Adrenal gland (tissue), 5 donors: ENCODE measurements around the gene G0S2.

Experiments
- CTCF ChIP-seq, 6 experiments: fragments of 450-650 bp in 4 of 6; fragments of 200-600 bp in 2 of 6; sonication (generic) in 1 of 6; IDR thresholded peaks; 1 replicate in 5 of 6; 2 replicates in 1 of 6; pipeline versions ENCODE4 v1.5.1 to v1.8.0; 2016 to 2021; ENCODE audit warnings: antibody characterized with exemption in 6 of 6, mild to moderate bottlenecking in 2 of 6, moderate library complexity in 1 of 6
- POLR2A ChIP-seq, 2 donors: fragments of 450-650 bp; IDR thresholded peaks; one replicate each; pipeline ENCODE4 v1.6.1; 2017; ENCODE audit warnings: antibody characterized with exemption in 2 of 2, mild to moderate bottlenecking in 2 of 2, moderate library complexity in 1 of 2
- donor health status: DM: no; HTN: no; CAD: no.

DNA sequence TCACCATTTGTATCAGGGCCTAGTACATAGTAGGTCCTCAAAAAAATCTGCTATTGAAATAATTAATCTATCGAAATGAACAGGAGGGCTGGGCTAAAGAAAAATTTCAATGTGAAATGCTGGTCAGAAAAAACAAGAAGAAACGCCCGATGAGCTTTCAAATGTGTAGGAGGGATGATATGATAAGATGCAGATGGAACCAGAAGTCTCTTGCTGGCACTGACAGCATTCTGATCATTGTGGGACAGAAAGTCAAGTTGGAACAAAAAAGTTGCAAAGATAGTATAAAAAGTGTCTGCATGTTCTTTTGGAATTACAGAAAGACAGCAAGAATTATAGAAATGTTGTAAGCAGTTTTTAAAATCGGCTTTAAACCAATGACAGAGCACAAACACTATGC is 11.1 kb downstream of the G0S2 start:
- TF ChIP-seq POLR2A (IDR thresholded peaks at IDR 0.05): no peak
- no peak for TF ChIP-seq CTCF (IDR thresholded peaks at IDR 0.05)
